ENCODE data around the gene UBL4A.

Gene UBL4A

DNA sequence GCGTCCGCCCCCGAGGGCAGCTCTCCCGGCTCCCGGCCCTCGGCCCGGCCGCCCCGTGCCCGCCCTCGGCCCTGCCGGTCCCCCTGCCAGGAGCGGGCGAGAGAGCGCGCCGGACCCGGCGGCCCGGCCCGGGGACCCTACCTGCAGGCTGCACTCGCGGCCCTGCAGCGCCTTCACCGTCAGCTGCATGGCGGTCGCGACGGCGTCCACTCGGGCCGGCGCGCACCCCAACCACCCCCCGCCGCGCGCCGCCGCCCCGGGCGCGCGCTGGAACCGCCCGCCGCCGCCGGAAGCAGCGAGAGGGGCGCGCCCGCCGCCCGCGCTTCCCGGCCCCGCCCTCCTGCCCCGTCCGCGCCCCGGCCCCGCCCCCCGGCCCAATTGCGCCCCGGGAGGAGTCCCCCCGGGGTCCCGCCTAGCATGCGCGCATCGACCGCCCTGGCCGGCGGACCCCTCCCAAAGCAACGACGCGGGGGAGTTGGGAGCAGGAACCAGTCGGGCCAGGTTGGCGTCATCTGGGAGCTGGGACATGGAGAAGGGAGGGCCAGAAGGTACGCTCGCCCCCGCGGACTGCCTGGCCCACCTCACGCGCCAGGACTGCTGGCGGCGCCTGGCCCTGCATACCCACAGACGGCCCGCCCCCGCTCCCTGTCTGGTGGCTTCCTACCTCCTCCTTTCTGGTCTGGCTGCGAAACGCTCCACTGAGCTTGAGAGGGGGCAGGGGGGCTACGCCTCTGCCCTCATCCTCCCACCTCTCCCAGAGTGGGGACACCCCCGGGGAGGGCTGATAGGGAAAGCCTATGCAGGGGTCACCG lies at the start of gene UBL4A:
UBL4A (minus strand) TSS at position 220 of the 812 bp plus-strand sequence; CDS start at position 189, 31 bp downstream.
- DNase-seq (ENCODE audit: low read depth in 2 of 2) = peak in 1 of 2 donors; percentile 37

GRCh38 chrX:154535892-154536291 lies 49.5 kb upstream of the UBL4A start:
- DNase-seq (ENCODE audit: low read depth in 2 of 2) = no peak

DNA sequence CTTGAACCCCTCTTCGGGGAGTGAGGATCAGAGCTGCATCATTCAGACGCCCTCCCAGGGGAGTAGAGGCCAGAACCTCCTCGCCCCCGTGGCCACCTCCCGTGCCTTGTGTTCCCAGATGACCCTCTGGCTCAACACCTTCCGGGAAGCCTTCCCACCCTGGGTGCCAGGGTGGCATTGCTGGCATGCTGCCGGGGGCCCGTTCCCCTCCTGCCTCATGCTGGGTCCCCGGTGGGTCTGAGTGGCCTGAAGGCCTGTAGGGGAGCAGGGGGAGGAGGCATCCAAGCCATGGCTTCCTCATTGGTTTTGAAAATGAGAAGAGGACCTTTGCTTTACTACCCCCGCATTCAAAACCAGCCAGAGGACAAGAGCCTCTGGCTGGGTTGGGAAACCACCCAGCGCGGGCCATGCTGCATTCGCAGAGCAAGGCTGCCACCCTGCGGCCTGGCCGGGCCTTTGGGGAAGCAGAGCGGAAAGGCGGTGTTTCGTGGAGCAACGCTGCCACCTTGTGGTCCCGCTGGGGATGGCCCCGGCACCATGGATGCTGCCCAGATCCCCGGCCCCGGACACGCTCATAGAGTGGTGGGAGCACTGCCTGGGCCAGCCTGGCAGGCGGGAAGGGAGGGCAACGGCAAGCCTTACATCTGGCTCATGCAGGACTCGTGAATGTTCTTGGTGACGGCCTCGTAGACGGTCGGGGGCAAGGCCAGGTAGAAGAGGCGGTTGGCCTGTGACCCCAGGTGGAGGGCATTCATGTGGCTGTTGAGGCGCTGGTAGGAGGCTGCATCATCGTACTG lies 48.3 kb upstream of the UBL4A start:
- DNase-seq (ENCODE audit: low read depth in 2 of 2) = peak; percentile 70 to 71

GRCh38 chrX:154532690-154533089 lies 46.3 kb upstream of the UBL4A start:
- DNase-seq (ENCODE audit: low read depth in 2 of 2) = no peak

GRCh38 chrX:154531626-154532025 lies 45.2 kb upstream of the UBL4A start:
- no peak for DNase-seq (ENCODE audit: low read depth in 2 of 2)

DNA sequence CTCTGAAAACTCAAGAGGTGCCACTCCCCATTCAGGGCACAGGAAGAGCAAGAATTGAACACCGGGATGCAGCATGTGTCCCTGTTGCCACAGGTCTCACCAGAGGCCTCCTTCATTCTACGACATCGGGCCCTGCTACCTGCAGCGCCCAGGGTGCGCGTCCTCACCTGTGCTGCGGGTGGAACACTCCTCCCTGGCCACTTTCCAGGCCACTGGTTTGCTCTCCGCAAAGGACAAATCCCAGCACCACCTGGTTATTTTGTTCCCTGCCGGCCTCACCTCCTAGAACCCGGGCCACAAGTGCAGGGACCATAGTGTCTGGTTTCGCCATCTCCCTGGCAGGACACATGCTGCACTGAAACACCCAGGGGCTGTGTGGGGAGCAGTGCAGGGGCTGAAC lies 43.9 kb upstream of the UBL4A start:
- no peak for DNase-seq (ENCODE audit: low read depth in 2 of 2)

DNA sequence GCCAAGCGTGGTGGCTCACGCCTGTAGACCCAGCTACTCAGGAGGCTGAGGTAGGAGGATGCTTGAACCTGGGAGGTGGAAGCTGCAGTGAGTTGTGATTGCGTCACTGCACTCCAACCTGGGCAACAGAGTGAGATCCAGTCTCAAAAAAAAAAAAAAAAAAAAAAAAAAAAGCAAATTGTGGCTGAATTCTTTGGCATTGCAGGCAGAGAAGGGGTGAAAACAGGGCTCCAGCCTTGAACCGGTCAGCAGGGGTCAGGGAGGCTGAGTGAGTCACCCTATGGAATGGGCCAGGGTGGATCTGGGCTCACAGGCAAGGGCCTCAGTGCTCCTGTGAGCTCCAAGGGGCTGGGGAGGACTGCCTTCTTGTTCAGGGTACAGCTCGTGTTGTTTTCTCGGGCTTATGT lies 42.8 kb upstream of the UBL4A start:
- DNase-seq (ENCODE audit: low read depth in 2 of 2) = no peak

DNA sequence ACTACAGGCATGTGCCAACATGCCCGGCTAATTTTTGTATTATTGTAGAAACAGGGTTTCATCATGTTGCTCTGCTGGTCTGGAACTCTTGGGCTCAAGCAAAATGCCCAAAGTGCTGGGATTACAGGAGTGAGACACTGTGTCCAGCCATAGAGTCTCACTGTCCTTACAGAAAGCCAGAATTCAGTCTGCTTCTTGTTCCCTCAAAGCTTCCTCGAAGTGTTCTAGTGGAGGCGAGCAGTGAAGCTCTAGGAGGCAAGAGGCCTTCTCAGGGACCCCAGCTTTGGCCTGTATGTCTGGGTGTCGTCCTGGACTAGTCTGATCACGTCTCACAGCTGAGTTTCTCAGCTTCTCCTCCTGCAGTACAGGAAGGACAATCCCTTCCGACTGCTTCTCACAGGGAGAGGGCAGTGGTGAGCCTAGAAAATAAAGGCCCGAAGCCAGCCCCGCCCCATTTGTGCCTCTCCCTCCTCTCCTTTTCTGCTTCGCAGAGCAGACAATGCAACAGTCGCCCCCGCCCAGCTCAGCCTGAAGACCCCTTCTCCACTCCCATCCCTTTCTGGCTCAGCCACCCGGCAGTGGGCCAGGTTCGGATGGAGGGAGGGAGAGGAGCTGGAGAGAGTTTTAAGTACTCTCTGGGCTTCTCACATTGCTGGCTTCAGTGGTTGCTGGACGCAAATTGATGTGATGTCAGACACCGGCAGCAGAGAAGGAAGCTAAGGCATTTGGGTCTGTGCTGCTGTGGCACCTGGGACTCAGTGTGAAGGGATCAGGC lies 40.7 kb upstream of the UBL4A start:
- DNase-seq (ENCODE audit: low read depth in 2 of 2) = no peak

DNA sequence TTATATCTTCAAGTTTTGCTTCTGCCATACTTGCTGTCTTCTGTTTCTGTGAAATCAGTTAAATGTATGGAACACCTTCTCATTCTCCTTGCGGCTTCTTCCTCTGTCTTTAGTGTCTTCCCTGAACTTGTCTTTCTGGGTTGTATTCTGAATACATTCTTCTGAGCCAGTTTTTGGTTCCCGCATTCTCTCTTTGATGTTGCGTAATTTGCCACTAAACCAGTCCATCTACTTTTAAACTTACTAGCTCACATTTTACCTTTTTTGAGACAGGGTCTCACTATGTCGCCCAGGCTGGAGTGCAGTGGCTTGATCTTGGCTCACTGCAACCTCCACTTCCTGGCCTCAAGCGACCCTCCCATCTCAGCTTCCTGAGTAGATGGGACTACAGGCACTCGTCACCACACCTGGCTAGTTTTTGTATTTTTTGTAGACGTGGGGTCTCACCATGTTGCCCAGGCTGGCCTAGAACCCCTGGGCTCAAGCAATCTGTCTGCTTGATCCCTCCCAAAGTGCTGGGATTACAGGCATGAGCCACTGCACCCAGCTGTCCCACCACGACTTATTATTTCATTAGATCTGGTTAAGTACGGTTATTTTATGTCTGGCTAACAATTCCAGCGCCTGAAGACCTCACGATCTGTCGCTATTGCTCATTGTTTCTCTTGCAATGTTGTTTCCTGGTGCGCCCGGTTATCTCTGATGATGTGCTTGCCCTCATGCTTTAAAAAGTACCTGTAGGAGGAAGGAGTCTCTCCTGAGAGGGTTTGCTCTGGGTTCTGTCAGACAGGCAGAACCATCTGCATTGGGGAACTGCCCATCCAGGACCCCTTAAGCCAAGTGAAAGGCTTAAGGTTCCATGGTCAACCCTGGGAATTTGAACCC lies 39.4 kb upstream of the UBL4A start:
- no peak for DNase-seq (ENCODE audit: low read depth in 2 of 2)

- no peak for DNase-seq (ENCODE audit: low read depth in 2 of 2)
Observed at GRCh38 chrX:154519389-154519788, 33.0 kb upstream of the UBL4A start.

DNA sequence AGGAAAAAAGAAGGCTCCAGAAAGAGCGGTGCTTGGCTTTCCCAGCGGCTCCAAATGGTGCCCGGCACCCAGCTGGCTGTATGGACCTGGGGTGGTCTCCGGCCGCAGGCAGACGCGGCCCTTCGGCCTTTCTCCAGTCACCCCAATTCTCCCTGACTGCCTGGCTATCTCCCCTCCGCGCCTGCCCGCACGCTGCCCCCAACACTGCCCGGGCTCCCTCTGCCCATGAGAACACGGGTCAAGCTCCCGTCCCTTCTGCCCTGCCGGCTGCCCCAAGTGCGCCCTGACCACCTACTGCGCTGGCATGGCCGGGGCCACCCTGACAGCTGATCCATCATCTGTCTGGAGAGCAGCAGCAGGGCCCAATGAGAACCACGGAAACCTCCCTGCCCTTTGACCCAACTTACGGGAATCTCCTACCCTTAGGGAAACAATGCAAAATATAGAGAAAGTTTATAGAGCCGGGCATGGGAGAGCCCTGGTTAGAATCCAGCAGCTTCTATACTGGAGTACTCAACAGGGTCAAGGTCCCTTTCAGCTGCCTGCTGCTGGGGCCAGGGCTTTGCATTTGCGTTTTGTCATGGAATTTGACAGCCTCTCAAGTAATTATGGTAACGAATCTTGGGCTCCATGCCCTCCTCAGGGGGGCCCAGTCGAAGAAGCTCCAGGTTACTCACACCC lies 30.8 kb upstream of the UBL4A start:
- no peak for DNase-seq (ENCODE audit: low read depth in 2 of 2)

- no peak for DNase-seq (ENCODE audit: low read depth in 2 of 2)
Observed at GRCh38 chrX:154516656-154517100, 30.3 kb upstream of the UBL4A start.

- peak; percentile 82 to 85 for DNase-seq (ENCODE audit: low read depth in 2 of 2)
Observed at GRCh38 chrX:154515966-154516655, 29.7 kb upstream of the UBL4A start, which contains the start of gene FAM3A. Gene FAM3A, minus strand, starts transcription at chrX:154516232. Its CDS starts 460 bp downstream, at chrX:154515772.

DNA sequence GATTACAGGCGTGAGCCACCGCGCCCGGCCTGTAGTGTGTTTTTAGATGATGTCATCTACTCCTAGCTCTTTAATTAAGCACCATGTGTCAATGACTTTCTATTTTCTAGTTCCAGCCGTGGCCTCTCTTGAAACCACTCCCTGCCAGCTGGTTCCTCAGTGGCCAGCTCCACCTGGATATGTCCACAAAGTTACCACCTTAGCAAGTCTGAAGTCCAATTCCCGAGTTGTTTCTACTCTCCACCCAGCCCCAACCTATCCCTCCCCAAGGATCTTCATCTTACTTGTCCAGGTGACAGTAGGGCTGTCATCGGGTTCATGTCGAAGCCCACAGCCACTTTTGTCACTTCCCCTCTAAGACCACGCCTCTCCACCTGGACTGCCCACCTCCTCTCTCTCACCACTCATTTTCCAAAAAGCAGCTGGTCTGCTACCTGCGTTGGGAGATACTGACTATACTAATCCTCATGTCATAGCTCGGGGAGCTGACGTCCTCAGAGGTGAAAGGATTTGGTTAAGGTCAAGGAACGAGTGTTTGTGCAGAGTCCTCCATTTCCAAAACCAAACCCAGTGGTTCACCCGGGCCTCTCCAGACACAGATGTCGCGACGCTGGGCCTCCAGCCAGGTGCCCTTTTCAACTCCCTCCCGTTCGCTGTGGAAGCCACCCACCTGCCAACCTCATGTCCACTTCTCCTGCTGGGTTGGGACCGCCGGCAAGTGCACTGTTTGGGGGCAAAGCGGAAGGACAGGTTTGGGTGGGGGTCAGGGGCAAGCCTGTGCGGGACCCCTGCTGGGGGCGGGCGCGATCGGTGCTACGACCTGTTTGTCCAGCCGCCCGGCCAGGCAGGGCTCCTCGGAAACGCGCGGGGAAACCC lies 28.9 kb upstream of the UBL4A start:
- no peak for DNase-seq (ENCODE audit: low read depth in 2 of 2)

GRCh38 chrX:154513716-154514115 lies 27.3 kb upstream of the UBL4A start:
- DNase-seq (ENCODE audit: low read depth in 2 of 2) = no peak

GRCh38 chrX:154512879-154513553 lies 26.6 kb upstream of the UBL4A start:
- DNase-seq (ENCODE audit: low read depth in 2 of 2) = no peak

GRCh38 chrX:154511761-154512160 lies 25.3 kb upstream of the UBL4A start:
- DNase-seq (ENCODE audit: low read depth in 2 of 2) = no peak

GRCh38 chrX:154509455-154509854 lies 23.0 kb upstream of the UBL4A start:
- DNase-seq (ENCODE audit: low read depth in 2 of 2) = no peak
